HG03469 (cell line): ENCODE results near the gene LTC4S.
"Not testable (repeated sequence)": the region's sequence is repeated elsewhere in the genome, so short reads cannot be mapped to it uniquely, and the experiment has no call there.

Experiments
- ATAC-seq: cut with Tn5 transposase; IDR thresholded peaks from one replicate; pipeline ENCODE4 v1.9.1; 2021; ENCODE audit warnings: mild to moderate bottlenecking, moderate library complexity, moderate number of reproducible peaks; ENCODE audit not compliant: unreplicated experiment

LTC4S gene, protein sequence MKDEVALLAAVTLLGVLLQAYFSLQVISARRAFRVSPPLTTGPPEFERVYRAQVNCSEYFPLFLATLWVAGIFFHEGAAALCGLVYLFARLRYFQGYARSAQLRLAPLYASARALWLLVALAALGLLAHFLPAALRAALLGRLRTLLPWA

DNA sequence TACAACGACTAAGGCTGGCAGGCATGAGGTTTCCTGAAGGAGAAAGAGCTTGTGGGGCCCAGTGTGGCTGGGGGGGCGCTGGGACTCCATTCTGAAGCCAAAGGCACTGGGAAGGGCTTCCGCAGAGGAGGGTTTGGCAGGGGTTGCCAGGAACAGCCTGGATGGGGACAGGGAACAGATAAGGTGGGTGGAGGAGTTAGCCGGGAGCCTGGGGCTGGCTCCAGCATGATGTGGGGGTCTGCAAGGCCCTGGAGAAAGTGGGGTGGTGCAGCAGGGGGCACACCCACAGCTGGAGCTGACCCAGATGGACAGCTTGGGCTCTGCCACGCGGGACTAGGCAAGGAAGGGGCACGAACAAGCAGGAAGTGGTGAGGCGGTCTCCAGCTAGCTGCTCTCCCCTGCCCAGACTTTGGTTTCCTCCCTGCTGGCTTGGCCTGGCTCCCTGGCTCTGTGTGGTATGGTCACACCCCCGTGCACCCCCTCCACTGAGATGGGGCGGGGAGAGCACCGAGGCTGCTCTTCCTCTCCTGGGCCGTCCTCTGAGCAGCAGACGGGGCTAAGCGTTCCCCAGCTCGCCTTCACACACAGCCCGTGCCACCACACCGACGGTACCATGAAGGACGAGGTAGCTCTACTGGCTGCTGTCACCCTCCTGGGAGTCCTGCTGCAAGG lies at the start of gene LTC4S:
Gene LTC4S, plus strand, starts transcription at position 519 of the 672 bp plus-strand sequence. Its CDS starts 95 bp downstream, at position 614.
- no peak for ATAC-seq

DNA sequence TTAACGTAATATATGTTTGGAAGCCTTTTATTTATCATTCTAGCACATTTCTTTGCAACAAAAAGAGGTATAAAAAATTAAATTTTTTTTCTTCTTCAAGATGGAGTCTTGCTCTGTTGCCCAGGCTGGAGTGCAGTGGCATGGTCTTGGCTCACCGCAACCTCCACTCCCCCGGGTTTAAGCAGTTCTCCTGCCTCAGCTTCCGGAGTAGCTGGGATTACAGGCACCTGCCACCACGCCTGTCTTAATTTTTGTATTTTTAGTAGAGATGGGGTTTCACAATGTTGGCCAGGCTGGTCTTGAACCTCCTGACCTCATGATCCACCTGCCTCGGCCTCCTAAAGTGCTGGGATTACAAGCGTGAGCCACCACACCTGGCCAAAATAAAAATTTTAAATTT lies 49.7 kb upstream of the LTC4S start:
- not testable (repeated sequence) for ATAC-seq

DNA sequence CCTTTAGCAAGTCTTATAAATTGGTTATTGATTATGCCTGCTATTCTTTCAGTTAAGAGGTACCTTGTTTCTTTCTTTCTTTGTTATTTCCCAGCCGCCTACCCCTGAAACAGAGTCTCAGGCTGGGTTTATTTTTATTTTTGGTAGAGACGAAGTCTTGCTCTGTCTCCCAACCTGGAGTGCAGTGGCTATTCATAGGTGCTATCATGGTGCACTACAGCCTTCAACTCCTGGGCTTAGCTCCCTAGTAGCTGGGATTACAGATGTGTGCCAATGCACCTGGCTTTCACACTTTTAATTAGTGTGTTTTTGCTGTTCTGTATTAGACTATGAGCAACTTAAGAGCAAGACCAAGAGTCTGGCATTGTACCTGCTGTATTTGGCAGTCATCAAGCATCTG lies 46.9 kb upstream of the LTC4S start:
- no peak for ATAC-seq

DNA sequence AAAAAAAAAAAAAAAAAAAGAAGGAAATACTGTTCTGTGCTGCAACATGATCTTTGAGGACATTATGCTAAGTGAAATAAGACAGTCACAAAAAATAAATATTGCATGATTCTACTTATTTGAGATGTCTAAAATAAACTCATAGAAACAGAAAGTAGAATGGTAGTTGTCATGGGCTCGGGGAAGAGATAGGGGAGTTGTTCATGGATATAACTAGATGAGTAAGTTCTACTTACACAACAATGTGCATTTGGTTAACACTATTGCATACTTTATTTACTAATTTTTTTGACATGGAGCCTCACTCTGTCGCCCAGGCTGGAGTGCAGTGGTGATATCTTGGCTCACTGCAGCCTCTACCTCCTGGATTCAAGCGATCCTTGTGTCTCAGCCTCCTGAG lies 46.0 kb upstream of the LTC4S start:
- ATAC-seq = no peak

DNA sequence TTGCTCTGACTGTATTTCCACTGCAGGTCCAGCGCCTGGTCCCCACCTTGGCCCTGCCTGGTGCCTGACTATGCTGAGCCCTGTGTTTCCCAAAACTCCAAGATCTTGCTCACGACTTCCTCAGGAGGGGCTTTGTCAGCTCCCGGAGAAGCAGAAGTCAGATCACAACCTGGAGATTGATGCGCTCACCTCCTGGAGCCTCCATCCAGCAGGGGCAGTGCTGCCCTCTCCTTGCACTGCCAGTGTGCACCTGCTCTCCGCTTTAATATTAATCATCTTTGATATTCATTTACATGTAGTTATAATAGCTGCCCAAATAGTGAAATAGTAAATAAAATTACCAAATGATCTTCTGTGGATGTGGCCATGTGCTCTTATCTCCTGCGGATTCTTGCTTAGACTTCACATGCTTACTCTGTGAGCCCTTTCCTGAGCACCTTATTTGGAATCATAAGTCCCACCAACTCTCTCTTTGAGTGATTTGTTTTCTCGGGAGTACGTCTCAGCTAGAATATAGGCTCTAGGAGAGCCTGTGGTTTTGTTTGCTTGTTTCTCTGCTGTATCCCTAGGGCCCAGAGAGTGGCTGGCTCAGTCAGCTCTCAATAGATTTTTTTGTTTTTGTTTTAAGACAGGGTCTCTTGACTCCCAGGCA lies 43.8 kb upstream of the LTC4S start:
- ATAC-seq = no peak

DNA sequence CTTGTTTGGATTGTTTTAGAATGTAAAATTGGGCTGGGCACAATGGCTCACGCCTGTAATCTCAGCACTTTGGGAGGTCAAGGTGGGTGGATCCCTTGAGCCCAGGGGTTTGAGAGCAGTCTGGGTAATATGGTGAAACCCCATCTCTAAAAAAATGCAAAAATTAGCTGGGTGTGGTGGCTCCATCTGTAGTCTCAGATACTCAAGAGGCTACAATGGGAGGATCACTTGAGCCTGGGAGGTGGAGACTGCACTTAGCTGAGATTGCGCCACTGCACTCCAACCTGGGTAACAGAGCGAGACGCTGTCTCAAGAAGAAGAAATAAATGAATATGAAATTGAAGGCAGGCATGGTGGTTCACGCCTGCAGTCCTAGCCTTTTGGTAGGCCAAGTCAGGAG lies 39.8 kb upstream of the LTC4S start:
- ATAC-seq = no peak

DNA sequence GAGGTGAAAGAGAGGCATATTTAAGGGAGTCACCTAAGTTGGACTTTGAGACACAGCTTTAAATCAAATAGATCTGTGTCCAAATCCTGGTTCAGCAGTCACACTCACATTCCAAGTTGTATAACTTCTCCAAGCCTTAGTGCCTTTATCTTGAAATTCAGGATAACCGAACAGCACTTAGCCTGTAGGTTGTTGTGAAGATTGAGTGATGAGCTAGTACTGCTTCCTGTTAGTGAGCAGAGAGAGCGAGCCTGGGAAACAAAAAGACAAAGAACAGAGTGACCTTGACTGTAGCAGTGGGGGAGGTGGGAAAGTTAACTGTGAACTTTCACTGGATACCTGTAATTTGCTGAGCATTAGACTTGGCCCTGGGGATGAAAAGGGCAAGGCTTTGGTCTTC lies 38.8 kb upstream of the LTC4S start:
- ATAC-seq = no peak

DNA sequence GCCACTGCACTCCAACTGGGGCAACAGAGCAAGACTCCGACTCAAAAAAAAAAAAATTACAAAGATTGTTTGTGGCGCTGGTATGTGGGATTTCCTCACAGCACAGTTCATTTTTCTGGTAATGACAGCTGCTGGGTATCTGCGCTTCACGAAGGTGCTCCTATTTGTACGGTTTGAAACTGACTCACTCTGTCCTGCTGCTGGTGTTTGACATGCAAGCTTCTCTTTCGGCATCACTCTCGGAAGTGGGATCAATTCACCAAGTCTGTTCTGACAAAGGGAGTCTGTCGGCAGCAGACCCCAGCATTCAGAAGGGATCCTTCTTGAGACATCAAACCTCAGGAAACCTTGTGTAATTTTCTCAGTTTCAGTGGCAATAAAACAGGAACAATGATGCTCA lies 34.8 kb upstream of the LTC4S start:
- no peak for ATAC-seq

DNA sequence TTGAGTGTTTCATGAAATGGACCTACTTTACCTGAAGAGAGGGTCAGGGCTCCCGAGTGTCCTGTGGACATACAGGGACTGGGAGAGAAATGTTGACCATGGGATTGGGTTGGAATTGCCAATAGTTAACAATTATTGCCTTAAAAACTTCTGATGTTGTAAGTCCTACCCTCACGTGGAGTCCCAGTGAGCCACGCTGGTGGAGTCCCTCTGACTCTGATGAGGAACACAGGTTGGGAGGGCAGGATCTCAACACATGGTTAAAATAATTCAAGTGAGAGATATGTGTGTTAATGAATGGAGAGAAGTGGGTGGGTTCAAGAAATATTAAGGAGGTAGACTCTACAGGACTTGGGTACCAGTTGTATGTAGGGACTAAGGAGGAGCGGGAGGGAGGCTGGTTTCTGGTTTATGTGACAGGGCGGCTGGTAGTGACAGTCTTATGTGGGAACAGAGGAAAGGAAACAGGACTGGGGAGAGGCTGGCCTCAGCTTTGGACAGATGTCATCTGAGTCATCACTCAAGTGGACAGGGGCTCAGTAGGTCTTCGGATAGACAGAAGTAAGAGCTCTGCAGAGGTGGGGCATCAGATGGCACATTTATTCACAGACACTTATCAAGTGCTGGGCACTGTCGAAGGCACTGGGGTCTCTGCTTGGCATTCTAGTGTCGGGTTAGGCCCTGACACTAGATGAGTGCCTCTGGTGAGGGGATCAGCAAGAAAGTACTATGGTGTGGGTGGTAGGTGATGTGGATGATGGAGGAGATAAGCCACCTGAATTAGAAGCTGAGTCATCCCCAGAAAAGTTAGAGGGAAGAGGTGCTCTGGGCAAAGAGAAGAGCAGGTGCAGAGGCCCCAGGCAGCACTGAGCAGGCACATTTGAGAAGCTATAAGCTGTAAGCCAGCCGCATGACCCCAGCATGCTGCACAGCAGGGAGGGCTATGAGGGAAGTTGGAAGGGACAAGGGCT lies 33.9 kb upstream of the LTC4S start:
- ATAC-seq = peak; percentile 45

DNA sequence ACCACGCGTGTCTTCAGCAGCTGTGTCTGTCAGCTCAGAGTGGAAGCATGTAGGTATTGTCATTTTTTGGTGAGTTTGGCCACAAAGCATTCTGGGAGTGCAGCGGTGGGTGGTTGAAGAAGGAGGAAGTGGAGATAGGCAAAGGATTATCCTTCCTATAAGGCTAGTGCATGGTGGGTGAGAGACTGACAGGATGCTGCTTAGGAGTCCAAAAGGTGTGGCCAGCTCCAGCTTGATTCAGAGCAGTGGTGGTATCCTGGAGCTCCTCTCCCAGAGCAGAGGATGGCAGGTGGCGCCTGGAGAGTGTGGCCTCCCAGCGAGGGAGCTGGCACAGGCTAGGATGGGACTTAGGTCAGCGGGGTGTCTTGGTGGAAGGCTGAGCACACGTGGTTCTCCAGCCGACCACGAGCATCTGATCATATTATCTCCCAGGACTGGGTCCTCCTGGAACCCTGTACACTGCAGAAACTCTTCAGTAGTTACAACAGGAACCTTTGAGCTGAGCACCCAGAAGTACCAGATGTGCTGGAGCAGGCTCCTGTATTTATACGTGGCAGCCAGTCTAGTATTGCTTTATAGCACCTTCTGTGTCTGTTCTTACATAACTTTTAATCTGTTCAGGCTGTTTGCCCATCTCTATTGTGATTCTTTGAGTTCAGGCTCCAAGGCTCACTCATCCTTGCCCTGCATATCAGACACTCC lies 31.6 kb upstream of the LTC4S start:
- ATAC-seq = no peak

DNA sequence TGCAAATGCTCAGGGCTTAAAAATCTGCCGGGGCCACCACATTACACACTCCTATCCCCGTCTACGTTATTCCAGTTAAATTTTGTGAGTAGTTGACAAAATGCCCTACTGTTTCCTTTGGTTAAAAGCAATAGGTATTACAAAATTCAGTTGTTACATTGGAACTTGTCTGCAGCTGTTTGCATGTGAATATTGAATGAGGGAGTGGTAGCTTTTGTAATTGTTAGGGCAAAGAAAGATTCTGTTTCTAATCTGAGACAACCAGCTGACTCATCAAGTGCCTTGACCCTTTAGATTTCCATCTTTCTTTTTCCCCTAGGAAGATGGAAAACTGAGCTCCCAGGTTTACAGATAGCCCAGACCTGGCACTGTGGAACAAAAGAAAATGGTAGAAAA lies 31.0 kb upstream of the LTC4S start:
- no peak for ATAC-seq

DNA sequence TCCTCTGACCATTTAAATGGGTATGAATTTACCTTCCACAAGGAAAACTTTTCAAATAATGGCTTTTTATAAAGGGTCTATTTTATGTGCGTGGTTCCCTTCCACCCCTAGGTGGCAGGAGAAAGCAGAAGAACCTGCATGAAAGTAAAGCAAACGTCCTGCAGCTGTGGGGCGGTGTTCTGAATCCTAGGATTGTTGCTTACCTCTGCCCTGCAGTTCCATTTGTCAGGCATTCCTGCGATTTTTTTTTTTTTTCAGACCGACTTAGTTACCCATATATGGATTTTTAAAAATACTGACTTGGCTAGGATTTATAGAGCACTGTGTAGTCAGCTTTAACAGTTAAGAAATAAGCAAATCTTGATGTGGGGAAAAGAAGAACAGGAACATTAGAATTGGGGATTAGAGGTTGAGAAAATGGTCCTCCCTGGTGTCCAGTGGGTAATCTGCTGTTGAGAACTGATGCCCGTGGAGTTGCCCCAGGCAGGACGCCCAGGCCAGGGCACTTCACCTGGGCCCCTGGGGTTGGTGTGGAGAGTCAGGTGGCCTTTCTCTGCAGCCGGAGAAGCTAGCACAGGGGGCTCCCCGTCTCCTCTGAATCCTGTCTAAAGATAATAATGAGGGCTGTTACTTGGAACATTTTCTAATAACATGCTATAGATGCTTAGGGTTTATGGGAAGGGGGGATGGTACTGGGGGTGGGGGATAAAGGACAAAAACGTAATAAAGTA lies 30.4 kb upstream of the LTC4S start:
- no peak for ATAC-seq

DNA sequence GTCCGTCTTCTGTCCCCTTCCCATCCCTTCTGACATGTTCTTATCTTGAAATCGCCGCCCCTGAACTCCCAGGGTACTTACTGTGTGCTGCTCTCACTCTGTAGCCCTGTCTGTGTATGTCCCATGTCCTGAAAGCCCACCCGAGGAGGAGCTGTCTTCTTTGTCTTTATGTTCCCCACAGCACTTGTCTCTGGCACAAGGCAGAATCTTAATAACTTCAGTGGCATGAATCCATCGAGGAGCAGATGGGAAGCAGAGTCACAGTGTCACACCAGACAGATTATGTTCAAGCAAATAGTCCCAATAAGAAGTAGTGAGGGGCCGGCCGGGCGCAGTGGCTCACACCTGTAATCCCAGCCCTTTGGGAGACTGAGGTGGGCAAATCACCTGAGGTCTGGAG lies 29.7 kb upstream of the LTC4S start:
- no peak for ATAC-seq

DNA sequence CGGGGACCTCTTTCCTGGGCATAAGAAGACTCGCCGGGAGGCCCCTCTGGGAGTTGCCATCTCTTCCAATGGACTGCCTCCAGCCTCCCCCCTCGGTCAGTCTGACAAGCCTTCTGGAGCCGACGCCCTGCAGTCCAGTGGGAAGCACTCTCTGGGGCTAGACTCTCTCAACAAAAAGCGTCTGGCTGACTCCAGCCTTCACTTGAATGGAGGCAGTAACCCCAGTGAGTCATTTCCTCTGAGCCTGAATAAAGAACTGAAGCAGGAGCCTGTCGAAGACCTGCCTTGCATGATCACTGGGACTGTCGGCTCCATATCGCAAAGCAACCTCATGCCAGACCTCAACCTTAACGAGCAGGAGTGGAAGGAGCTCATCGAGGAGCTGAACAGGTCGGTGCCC lies 28.4 kb upstream of the LTC4S start:
- ATAC-seq = no peak

DNA sequence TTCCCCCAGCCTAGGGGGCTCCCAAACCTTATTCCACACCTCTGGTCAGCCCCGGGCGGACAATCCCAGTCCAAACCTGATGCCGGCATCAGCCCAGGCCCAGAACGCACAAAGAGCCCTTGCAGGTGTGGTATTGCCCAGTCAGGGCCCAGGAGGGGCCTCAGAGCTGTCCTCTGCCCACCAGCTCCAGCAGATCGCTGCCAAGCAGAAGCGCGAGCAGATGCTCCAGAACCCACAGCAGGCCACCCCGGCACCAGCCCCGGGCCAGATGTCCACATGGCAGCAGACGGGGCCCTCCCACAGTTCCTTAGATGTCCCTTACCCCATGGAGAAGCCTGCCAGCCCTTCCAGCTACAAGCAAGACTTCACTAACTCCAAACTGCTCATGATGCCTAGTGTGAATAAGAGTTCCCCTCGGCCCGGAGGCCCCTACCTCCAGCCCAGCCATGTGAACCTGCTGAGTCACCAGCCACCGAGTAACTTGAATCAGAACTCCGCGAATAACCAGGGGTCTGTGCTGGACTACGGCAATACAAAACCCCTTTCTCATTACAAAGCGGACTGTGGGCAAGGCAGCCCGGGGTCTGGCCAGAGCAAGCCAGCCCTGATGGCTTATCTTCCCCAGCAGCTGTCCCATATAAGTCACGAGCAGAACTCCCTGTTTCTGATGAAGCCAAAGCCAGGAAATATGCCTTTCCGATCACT lies 27.6 kb upstream of the LTC4S start:
- ATAC-seq = no peak

DNA sequence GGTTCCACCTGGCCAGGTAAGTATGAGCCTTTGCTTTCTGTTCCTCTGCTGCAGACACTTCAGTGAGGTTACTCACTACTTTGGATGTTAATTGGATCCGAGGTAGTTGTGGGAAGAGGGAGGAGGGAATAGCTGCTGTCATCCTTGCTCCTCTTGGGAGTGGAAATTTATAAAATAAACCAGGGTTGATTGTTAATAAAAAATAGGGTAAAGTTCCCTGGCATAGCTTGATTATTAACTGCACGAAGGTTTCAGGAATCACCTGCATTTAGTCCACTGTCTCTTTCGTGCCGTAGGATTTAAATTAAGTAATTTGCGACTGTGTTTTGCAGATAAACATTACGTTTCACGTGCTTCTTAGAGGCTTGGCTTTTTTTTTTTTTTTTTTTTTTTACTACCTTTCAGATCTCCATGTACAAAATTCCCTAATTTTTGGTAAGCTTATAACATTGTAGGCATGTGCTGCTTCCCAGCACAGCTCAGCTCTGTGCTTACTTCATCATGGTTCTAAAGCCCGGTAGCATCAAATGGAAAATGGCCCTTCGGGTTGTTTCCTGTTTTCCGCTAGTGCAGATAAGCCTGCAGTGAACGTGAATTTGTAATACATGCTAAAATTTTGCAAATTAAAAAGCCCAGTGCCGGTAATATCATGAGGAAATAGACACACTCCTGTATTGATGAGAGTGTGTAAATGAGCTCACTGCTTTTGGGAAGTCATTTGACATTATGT lies 26.9 kb upstream of the LTC4S start:
- ATAC-seq = no peak

DNA sequence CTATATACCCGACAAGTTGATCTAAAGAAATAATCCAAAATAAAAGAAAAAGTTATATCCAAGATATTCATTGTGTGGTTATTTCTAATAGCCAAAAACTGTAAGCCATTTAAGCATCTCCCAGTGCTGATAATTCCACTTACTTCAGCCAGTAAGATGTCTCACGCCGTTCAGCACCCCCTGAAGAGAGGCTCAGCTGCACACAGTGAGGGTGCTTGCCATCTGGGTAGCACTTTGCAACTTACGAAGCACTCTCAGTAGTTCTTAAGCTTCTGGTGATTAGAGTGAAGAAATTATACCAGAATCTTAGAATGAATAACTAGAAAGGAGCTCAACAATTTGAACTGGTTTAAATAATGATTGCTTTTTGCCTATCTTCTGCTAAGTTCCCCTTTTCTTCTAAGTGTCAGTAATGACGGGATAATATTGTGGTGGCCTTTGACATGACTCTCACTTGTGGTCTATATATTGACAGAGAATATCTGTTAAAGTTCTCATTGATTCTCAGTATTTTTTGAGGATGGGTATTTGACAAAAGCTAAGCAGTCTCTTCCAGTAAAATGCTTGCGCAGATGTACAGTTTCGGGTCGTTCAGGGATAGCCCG lies 26.2 kb upstream of the LTC4S start:
- ATAC-seq = no peak

DNA sequence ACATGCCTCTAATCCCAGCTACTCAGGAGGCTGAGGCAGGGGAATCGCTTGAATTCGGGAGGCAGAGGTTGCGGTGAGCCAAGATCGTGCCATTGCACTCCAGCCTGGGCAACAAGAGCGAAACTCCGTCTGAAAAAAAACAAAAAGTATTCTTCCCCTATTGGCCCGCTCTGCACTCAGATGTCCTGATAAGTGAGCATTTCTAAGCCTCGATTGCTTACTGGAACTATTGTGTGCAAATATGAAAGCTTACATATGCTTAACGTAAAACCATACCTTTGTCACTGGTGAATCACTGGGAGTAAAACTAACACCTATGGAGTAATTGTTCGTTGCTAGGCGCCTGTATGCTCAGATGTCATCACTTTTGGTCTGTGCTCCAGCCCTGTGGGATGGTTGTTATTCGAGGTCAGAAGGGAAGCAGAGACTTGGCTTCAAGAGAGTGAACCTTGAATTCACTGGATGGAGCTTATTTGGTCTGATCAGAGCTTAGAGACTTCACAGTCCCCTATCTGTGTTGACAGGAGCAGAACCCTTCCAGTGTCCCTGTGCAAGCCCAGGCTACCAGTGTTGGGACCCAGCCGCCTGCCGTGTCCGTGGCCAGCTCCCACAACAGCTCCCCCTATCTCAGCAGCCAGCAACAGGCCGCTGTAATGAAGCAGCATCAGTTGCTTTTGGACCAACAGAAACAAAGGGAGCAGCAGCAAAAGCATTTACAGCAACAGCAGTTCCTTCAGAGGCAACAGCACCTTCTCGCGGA lies 25.3 kb upstream of the LTC4S start:
- ATAC-seq = no peak
